K562 (cell line): ENCODE measurements around the gene TLE3. TPM values are rescaled to one million over a fixed set of nuclear protein-coding genes. Genes with fewer than 3 reads are reported as not detected.

ENCODE experiments used
- ATAC-seq: fragments of 200-7000 bp; cut with Tn5 transposase; 3 replicates; pipeline ENCODE4 v1.9.1; 2020; ENCODE audit warnings: moderate library complexity
- BruUV-seq: library from RNA; stranded (reverse); fragments of 400-500 nt; replicated peaks from 2 replicates; lab custom pipeline; 2021; lab: Mats Ljungman, UMichigan
- CTCF ChIA-PET: fragments of 300-600 bp; formaldehyde crosslinking; extraction: SDS; loops from one replicate; lab custom pipeline; 2021; ENCODE audit warnings: low intra/inter-chr PET ratio; lab: Yijun Ruan, JAX
- POLR2A ChIA-PET: fragments of 300-600, 350-650 bp; sonication (Branson Sonifier 250); formaldehyde crosslinking; extraction: SDS; loops from one replicate; lab custom pipeline; 2021; ENCODE audit warnings: antibody characterized with exemption, inconsistent platforms; lab: Yijun Ruan, JAX
- DNase-seq, 4 experiments: peaks; one replicate each; pipeline versions ENCODE4 v3.0.0 to v3.0.0-alpha.2; 2011 to 2018; ENCODE audit warnings: low spot score in 3 of 4, mixed read lengths in 3 of 4; ENCODE audit errors: extremely low read depth in 1 of 4
- FAIRE-seq: peaks from 2 replicates; lab custom pipeline; 2011; peaks lifted over from hg19 to GRCh38; lab: Jason Lieb, UNC
- H2AFZ ChIP-seq: 2 replicates; pipeline ENCODE4 v1.6.0; 2011; ENCODE audit warnings: low read depth, low read length, control low read depth, inconsistent platforms
- H3K27ac ChIP-seq: fragments of 200-600 bp; 3 replicates; pipeline ENCODE4 v1.8.0; 2011; ENCODE audit warnings: low read depth, mild to moderate bottlenecking, control low read depth, inconsistent platforms, low read length, moderate library complexity, mixed read lengths; ENCODE audit errors: extremely low read depth
- H3K27me3 ChIP-seq, 2 experiments: fragments of 300-600 bp in 1 of 2; 2 replicates in 1 of 2; 3 replicates in 1 of 2; pipeline versions ENCODE4 v1.6.0 to v1.8.0; 2011; ENCODE audit warnings: inconsistent platforms in 2 of 2, low read length in 2 of 2, mild to moderate bottlenecking in 1 of 2, mixed read lengths in 1 of 2, moderate library complexity in 1 of 2; ENCODE audit not compliant: control insufficient read depth in 2 of 2, insufficient read depth in 2 of 2
- H3K36me3 ChIP-seq: fragments of 300-600 bp; 3 replicates; pipeline ENCODE4 v1.8.0; 2011; ENCODE audit warnings: mild to moderate bottlenecking, low read length, inconsistent platforms; ENCODE audit not compliant: control insufficient read depth, insufficient read depth
- H3K4me1 ChIP-seq, 2 experiments: fragments of 200-600 bp in 1 of 2; replicated peaks in 1 of 2; 2 replicates in 1 of 2; 3 replicates in 1 of 2; pipeline versions ENCODE4 v1.5.1 to v1.8.0; 2011; ENCODE audit warnings: inconsistent platforms in 2 of 2, low read length in 2 of 2, mild to moderate bottlenecking in 1 of 2, mixed read lengths in 1 of 2, moderate library complexity in 1 of 2; ENCODE audit not compliant: control insufficient read depth in 2 of 2, insufficient read depth in 2 of 2
- H3K4me2 ChIP-seq: 2 replicates; pipeline ENCODE4 v1.6.1; 2011; ENCODE audit warnings: low read length, control low read depth, inconsistent platforms, mixed read lengths; ENCODE audit not compliant: insufficient read depth
- H3K4me3 ChIP-seq: fragments of 200-600 bp; sonication (generic), shearing (Covaris generic); 2 replicates; pipeline ENCODE4 v1.5.1; 2016; ENCODE audit warnings: control low read depth, inconsistent platforms
- H3K79me2 ChIP-seq: fragments of 200-600 bp; 3 replicates; pipeline ENCODE4 v1.8.0; 2011; ENCODE audit warnings: low read length, inconsistent platforms; ENCODE audit not compliant: control insufficient read depth, insufficient read depth
- H3K9ac ChIP-seq, 2 experiments: 2 replicates each; pipeline versions ENCODE4 v1.6.0 to v1.6.1; 2011; ENCODE audit warnings: low read depth in 2 of 2, low read length in 2 of 2, control low read depth in 1 of 2, inconsistent platforms in 1 of 2, mild to moderate bottlenecking in 1 of 2, mixed read lengths in 1 of 2; ENCODE audit not compliant: insufficient read depth in 1 of 2
- H3K9me1 ChIP-seq: one replicate; pipeline ENCODE4 v1.6.0; 2011; ENCODE audit warnings: inconsistent platforms, mild to moderate bottlenecking, low read length, moderate library complexity; ENCODE audit not compliant: control insufficient read depth, insufficient read depth
- H3K9me3 ChIP-seq: replicated peaks from 2 replicates; pipeline ENCODE4 v1.5.1; 2011; ENCODE audit warnings: low read depth, low read length, inconsistent platforms; ENCODE audit not compliant: control insufficient read depth, insufficient read depth
- H4K20me1 ChIP-seq: replicated peaks from 2 replicates; pipeline ENCODE4 v1.6.1; 2011; ENCODE audit warnings: low read length, inconsistent platforms, mixed read lengths; ENCODE audit not compliant: control insufficient read depth, insufficient read depth
- E4F1 ChIP-seq: fragments of 250-450 bp; sonication (Bioruptor Pico); IDR thresholded peaks from 2 replicates; pipeline ENCODE4 v1.5.0; 2021; ENCODE audit warnings: mild to moderate bottlenecking, borderline replicate concordance
- GTF2F1 ChIP-seq: IDR thresholded peaks from 2 replicates; pipeline ENCODE4 v1.6.1; 2011; ENCODE audit warnings: low read depth, low read length, improper control_type of control experiment
- HDAC8 ChIP-seq: fragments of 450-650 bp; IDR thresholded peaks from 2 replicates; pipeline ENCODE4 v1.6.1; 2016; ENCODE audit warnings: mild to moderate bottlenecking, missing genetic modification characterization, moderate library complexity, missing compliant biosample characterization
- HNRNPUL1 ChIP-seq: fragments of 200-400 bp; formaldehyde crosslinking; IDR thresholded peaks from 2 replicates; pipeline ENCODE4 v1.6.1; 2017; ENCODE audit warnings: low read length
- NBN ChIP-seq: fragments of 450-650 bp; IDR thresholded peaks from 2 replicates; pipeline ENCODE4 v1.6.1; 2016; ENCODE audit warnings: low read depth, mild to moderate bottlenecking
- NR2C1 ChIP-seq, 2 experiments: fragments of 450-650 bp; IDR thresholded peaks; 2 replicates each; pipeline ENCODE4 v1.6.1; 2017; ENCODE audit warnings: mild to moderate bottlenecking in 2 of 2, antibody characterized with exemption in 1 of 2, inconsistent platforms in 1 of 2, missing compliant biosample characterization in 1 of 2, missing genetic modification characterization in 1 of 2
- RB1 ChIP-seq: fragments of 450-650 bp; IDR thresholded peaks from 2 replicates; pipeline ENCODE4 v1.6.1; 2017; ENCODE audit warnings: low read depth, mild to moderate bottlenecking
- RBM15 ChIP-seq: fragments of 200-400 bp; formaldehyde crosslinking; IDR thresholded peaks from 2 replicates; pipeline ENCODE4 v1.6.1; 2018; ENCODE audit warnings: mild to moderate bottlenecking, low read length, moderate library complexity; ENCODE audit not compliant: insufficient read depth
- U2AF2 ChIP-seq: fragments of 200-400 bp; formaldehyde crosslinking; optimal IDR thresholded peaks from 2 replicates; pipeline ENCODE3; 2017; ENCODE audit warnings: low read depth, mild to moderate bottlenecking, low read length
- ZC3H11A ChIP-seq: IDR thresholded peaks from 2 replicates; pipeline ENCODE4 v1.6.1; 2012; ENCODE audit warnings: low read depth, low read length, improper control_type of control experiment
- ZNF23 ChIP-seq: fragments of 250-450 bp; sonication (Bioruptor Pico); IDR thresholded peaks from 2 replicates; pipeline ENCODE4 v1.4.0; 2020; ENCODE audit warnings: mild to moderate bottlenecking
- ZZZ3 ChIP-seq: fragments of 450-650 bp; IDR thresholded peaks from 2 replicates; pipeline ENCODE4 v1.6.1; 2016; ENCODE audit warnings: antibody characterized with exemption, mild to moderate bottlenecking, moderate library complexity
- WGBS: fragments of 100-300 bp; shearing (Covaris generic); methylation state at CpG from one replicate; pipeline ENCODE4 v1.1.6; 2016; ENCODE audit warnings: low coverage, mixed read lengths; ENCODE audit not compliant: insufficient coverage; ENCODE audit errors: missing lambda C conversion rate; 5-methylcytosine and 5-hydroxymethylcytosine counted together
- in situ Hi-C: fragments of 300-500 bp; cut with MboI; formaldehyde crosslinking; loops from 4 replicates; pipeline ENCODE4 v1.15.0; 2018; ENCODE audit warnings: inconsistent platforms, mixed read lengths
- intact Hi-C: fragments of 100-400 bp; cut with micrococcal nuclease; formaldehyde crosslinking; loops from 2 replicates; pipeline ENCODE4 v1.14.2; 2022
- polyA plus RNA-seq, 8 experiments: library from polyadenylated mRNA; depleted of rRNA in 4 of 8; stranded (reverse) in 5 of 8; unstranded in 3 of 8; fragments of >200 nt; fragmentation: Nextera tagmentation in 2 of 8; fragmentation: Illumina TruSeq in 1 of 8; extraction: Ambion mirVana in 2 of 8; extraction: Trizol in 1 of 8; gene quantifications; 2 replicates each; pipeline versions ENCODE4 v1.2.1 to v1.2.3, GENCODE V29; 2011 to 2014; ENCODE audit warnings: inconsistent platforms in 1 of 8, missing spikeins in 1 of 8
- total RNA-seq, 7 experiments: library from RNA; depleted of rRNA in 6 of 7; stranded (reverse); fragments of >200 nt in 6 of 7; fragmentation: Illumina TruSeq in 2 of 7; extraction: Trizol in 2 of 7; gene quantifications; 2 replicates each; pipeline versions ENCODE4 v1.2.1 to v1.2.3, GENCODE V29; 2011 to 2021; ENCODE audit warnings: low replicate concordance in 1 of 7

Gene TLE3
- total and polyA plus RNA-seq, 9 of the 15 experiments (the other 6 are each of a cell fraction or from before 2014, with no cell fraction given): 1.5 to 84.2 (median 14.1) TPM

- CTCF ChIA-PET: interaction anchor here (0.6 kb wide), 1 partner anchor 38 kb away, joined by 3 read pairs; no protein-coding TSS in a partner anchor
- TF ChIP-seq E4F1 (no peak), U2AF2 (no peak), NR2C1 (IDR thresholded peaks at IDR 0.05) (no peak), NR2C1 (tag; IDR thresholded peaks at IDR 0.05) (no peak), ZC3H11A (no peak), HDAC8 (tag) (no peak), RB1 (no peak), RBM15 (no peak), ZNF23 (CRISPR knock-in tag) (no peak), NBN (no peak), HNRNPUL1 (no peak), ZZZ3 (no peak), GTF2F1 (no peak)
These were observed 39.6 kb downstream of the TLE3 start for GRCh38 chr15:70057931-70058641.

More at GRCh38 chr15:70057931-70058641, 39.6 kb downstream of the TLE3 start:
- no peak overlapping the region for H3K4me3 ChIP-seq
- H3K27me3 ChIP-seq: no peaks in the 10 kb centered on the region
- DNase-seq (no peak), FAIRE-seq (no peak), ATAC-seq (no peak)
- H3K36me3 ChIP-seq: peaks cover 97% of the 10 kb centered on the region; the same call in 2 of the 3 replicates
- in situ Hi-C loops (no loop called here), intact Hi-C loops (no loop called here)
- no peaks in the 10 kb centered on the region for H3K9me3 ChIP-seq
- POLR2A ChIA-PET: interaction anchor here (0.6 to 1.3 kb wide), 4 partner anchors 9 to 23 kb away, joined by 3 to 5 read pairs (median 3); no protein-coding TSS in a partner anchor
- no peak overlapping the region for H2AFZ ChIP-seq
- BruUV-seq: no TSS peak
- 88% methylated on average over 18 of the region's 21 CpGs for WGBS
- H3K9ac ChIP-seq: no peak overlapping the region; a peak in 1 of 4 replicates
- no peaks in the 10 kb centered on the region for H3K79me2 ChIP-seq
- no peak overlapping the region for H3K27ac ChIP-seq
- H3K4me2 ChIP-seq: no peak overlapping the region
- no peaks in the 10 kb centered on the region for H4K20me1 ChIP-seq
- peaks cover 0 to 3% of the 10 kb centered on the region in 2 experiments; a peak in 2 of 5 replicates for H3K4me1 ChIP-seq
- H3K9me1 ChIP-seq: no peaks in the 10 kb centered on the region
